DMS114 treated with DMSO at 0.1 percent for 48 hours (cell line): ENCODE results near the gene TRIM36.

Experiments used
- DNase-seq: peaks from one replicate; lab custom pipeline; 2025; ENCODE audit not compliant: unreplicated experiment; lab: John Stamatoyannopoulos, UW

Gene TRIM36

GRCh38 chr5:115168829-115169486, 750 bp downstream of the TRIM36 start:
- DNase-seq: no peak

- DNase-seq: no peak
Observed at GRCh38 chr5:115166744-115167393, 2.8 kb downstream of the TRIM36 start.

GRCh38 chr5:115165790-115166189, 3.9 kb downstream of the TRIM36 start:
- no peak for DNase-seq

GRCh38 chr5:115160975-115161475, 8.7 kb downstream of the TRIM36 start:
- no peak for DNase-seq

GRCh38 chr5:115151208-115151805, 18.4 kb downstream of the TRIM36 start:
- DNase-seq: no peak

- no peak for DNase-seq
Observed at GRCh38 chr5:115150512-115150911, 19.2 kb downstream of the TRIM36 start.

- no peak for DNase-seq
Observed at GRCh38 chr5:115147052-115147451, 22.7 kb downstream of the TRIM36 start.

GRCh38 chr5:115136294-115136693, 33.4 kb downstream of the TRIM36 start:
- DNase-seq: no peak

GRCh38 chr5:115132465-115132864, 37.2 kb downstream of the TRIM36 start:
- DNase-seq: no peak

GRCh38 chr5:115126303-115126702, 43.4 kb downstream of the TRIM36 start:
- DNase-seq: no peak

GRCh38 chr5:115124741-115125140, 45.0 kb downstream of the TRIM36 start:
- DNase-seq: no peak

- no peak for DNase-seq
Observed at GRCh38 chr5:115116001-115116400, 53.7 kb downstream of the TRIM36 start.

- no peak for DNase-seq
Observed at GRCh38 chr5:115109840-115110239, 59.9 kb downstream of the TRIM36 start.

- no peak for DNase-seq
Observed at GRCh38 chr5:115109356-115109755, 60.4 kb downstream of the TRIM36 start.

GRCh38 chr5:115100319-115100955, 69.3 kb downstream of the TRIM36 start:
- DNase-seq: no peak

- DNase-seq: peak; percentile 53
Observed at GRCh38 chr5:115098041-115098702, 71.5 kb downstream of the TRIM36 start.

- DNase-seq: no peak
Observed at GRCh38 chr5:115097236-115097635, 72.5 kb downstream of the TRIM36 start.

GRCh38 chr5:115096034-115096769, 73.5 kb downstream of the TRIM36 start:
- DNase-seq: no peak

- DNase-seq: no peak
Observed at GRCh38 chr5:115087951-115088350, 81.8 kb downstream of the TRIM36 start.

GRCh38 chr5:115086473-115086872, 83.2 kb downstream of the TRIM36 start:
- no peak for DNase-seq
